ENCODE measurements around the gene LAPTM5.

Gene LAPTM5

DNA sequence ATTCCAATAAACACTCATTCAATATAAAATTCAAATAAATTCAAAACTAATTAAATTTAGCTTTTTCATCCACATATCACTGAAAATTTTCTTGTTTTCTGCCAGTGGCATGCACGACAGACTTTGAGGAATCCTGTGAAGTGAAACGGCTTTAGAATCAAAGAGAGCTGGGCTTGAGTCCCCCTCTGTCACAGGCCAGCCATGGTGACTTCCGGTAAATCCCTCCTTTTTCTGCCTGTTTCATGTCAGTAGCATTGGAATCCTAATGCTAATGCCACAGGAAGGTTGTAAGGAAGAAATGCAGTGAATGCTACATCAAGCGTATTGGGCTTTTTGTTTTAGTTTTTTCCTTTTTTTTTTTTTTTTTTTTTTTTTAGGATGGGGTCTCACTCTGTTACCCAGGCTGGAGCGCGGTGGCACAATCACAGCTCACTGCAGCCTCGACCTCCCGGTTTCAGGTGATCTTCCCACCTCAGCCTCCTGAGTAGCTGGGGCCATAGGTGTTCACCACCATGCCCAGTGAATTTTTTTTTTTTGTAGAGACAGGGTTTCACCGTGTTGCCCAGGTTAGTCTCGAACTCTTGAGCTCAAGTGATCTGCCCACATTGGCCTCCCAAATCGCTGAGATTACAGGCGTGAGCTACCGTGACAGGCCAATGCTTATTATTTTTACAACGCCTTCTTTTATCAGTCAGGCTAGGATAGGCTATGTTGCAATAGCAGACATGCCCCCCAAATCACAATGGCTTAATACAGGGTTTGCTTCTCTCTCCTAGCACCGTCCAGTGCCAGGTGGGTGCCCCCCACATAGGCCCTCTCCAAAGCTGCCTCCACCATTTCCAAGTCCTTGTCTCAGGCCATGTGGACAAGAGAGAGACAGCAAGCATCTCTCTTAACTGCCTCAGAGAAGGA lies 30.5 kb downstream of the LAPTM5 start:
- peaks cover 0 to 64% (median 22%) of the 10 kb centered on the region in 11 experiments; a peak in 14 of 22 replicates for H4K20me1 ChIP-seq
- H3K9me3 ChIP-seq (replicated peaks in 1 of 11): no peaks in the 10 kb centered on the region
- H3K9ac ChIP-seq: 0 out of 22 replicates have a peak overlapping the region, but pooled peaks of 1 of the 11 experiments have one; percentile 4
- peaks cover 72 to 96% (median 88%) of the 10 kb centered on the region in 10 experiments for H3K4me1 ChIP-seq
- no peak overlapping the region for H3K4me3 ChIP-seq
- H3K4me2 ChIP-seq: peak overlapping the region; percentile 70 to 99 (median 90); a peak in 20 of 22 replicates
- 0 out of 22 replicates have a peak overlapping the region, but pooled peaks of 1 of the 11 experiments have one; percentile 4 for H3K27ac ChIP-seq
- TF ChIP-seq Cebpa-rat (IDR thresholded peaks at IDR 0.05): 0 out of 22 replicates have a peak, but pooled peaks of 1 of the 11 experiments have one; percentile 36
- peaks cover 0 to 3% (median 0%) of the 10 kb centered on the region in 11 experiments; a peak in 1 of 22 replicates for H3K27me3 ChIP-seq
- H3K36me3 ChIP-seq: peaks cover 0 to 15% (median 0%) of the 10 kb centered on the region in 11 experiments; a peak in 2 of 22 replicates

DNA sequence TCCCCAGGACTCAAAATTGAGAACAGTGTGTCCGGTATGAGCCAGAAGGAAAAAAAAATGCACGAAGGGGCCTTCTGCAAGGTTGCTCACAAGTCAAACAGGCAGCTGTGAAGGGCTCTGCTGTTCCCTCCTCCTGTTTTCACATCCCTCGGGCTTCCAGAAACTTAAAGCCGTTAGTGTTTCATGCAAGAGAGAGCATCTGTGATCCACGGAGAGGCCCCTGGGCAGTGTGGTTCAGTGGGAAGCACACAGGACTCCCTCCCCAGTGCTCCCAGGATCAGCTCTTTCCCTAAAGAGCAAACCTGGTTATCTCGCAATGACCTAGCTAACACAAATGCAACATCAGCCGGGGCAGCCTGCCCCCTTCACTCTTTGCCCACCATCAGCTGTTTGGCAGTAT lies 31.3 kb downstream of the LAPTM5 start:
- peaks cover 0 to 62% (median 18%) of the 10 kb centered on the region in 11 experiments; a peak in 14 of 22 replicates for H4K20me1 ChIP-seq
- peaks cover 0 to 15% (median 0%) of the 10 kb centered on the region in 11 experiments; a peak in 2 of 22 replicates for H3K36me3 ChIP-seq
- TF ChIP-seq Cebpa-rat (IDR thresholded peaks at IDR 0.05): no peak
- H3K4me2 ChIP-seq: peak overlapping the region in 9 of 11 experiments; percentile 24 to 99 (median 88); a peak in 19 of 22 replicates
- no peak overlapping the region for H3K27ac ChIP-seq
- H3K9me3 ChIP-seq (replicated peaks in 1 of 11): no peaks in the 10 kb centered on the region
- peak overlapping the region in 3 of 11 experiments; percentile 12 to 29 (median 14); a peak in 4 of 22 replicates for H3K9ac ChIP-seq
- peaks cover 0 to 3% (median 0%) of the 10 kb centered on the region in 11 experiments; a peak in 1 of 22 replicates for H3K27me3 ChIP-seq
- no peak overlapping the region for H3K4me3 ChIP-seq
- H3K4me1 ChIP-seq: peaks cover 72 to 96% (median 88%) of the 10 kb centered on the region in 10 experiments

DNA sequence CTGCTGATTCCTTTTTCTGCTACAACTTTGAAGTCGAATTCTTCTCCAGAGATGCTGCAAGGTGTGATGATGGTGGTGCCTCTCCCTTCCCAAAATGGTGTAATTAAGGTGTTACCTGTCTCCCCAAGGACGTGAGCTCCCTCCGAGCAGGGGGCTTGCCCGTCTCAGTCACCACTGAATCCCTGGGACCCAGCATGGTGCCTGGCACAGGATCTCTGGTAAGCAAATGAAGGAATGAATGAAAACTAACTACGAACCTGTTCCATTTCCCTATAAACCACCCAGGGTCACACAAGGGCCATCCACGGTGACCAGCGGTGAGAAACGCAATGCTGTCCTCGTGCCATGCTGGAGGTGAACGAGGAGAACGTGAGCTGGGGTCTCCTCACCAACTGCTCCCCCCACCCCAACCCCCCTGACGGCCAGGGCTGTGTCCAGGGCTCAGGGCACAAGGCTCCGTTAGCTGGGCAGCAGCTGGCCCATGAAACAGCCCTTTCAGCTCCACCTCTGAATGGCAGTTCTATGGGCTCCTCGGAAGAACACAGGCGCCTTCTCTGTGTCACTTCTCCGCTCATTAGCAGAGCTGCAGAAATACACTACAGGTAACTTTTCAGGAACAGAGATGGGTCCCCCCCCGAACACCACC lies 32.0 kb downstream of the LAPTM5 start:
- Histone ChIP-seq H3K9me3 (replicated peaks in 1 of 11) (no peaks in the 10 kb centered on the region), H4K20me1 (peaks cover 0 to 61% (median 18%) of the 10 kb centered on the region in 11 experiments; a peak in 14 of 22 replicates), H3K4me2 (peak overlapping the region in 9 of 11 experiments; percentile 24 to 99 (median 88); a peak in 18 of 22 replicates), H3K36me3 (peaks cover 0 to 15% (median 0%) of the 10 kb centered on the region in 11 experiments; a peak in 2 of 22 replicates), H3K9ac (peak overlapping the region in 2 of 11 experiments; percentile 14 to 29; a peak in 1 of 22 replicates), H3K4me3 (no peak overlapping the region), H3K4me1 (peaks cover 72 to 96% (median 88%) of the 10 kb centered on the region in 10 experiments), H3K27ac (no peak overlapping the region), H3K27me3 (peaks cover 0 to 3% (median 0%) of the 10 kb centered on the region in 11 experiments; a peak in 1 of 22 replicates)
- no peak for TF ChIP-seq Cebpa-rat (IDR thresholded peaks at IDR 0.05)

DNA sequence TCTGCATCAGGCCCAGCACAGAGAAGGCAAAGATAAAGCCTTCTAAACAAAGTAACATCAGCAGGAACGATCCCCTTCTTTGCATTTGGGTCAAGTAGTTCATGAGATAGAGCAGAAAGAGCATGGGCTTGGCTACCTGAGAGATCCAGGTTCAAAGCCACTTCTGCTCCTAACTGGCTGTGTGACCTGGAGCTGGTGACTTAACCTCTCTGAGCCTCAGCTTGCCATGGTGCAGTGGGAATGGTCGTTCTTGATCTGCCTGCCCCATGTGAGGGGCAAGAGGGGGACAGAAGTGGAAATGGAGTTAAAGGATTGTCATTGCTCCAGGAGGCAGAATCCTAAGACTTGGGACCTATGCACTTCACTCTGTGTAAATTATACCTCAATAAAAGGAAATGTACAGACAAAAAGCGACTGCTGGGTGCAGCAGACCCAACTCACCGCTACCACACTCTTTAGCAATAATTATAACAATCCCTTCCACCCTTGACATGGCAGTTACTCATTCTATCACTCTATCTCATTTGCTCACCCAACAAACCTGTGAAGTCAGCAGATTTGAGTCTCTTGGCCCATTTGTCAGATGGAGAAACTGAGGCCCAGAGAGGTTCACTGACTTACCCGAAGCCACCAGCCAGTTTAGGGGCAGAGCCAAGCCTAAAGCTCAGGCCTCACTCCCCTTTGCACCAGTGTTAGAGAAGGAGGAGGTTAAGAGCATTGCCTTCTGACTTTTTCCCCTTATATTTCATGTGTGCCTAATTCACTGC lies 32.7 kb downstream of the LAPTM5 start:
- Histone ChIP-seq H3K36me3 (peaks cover 0 to 15% (median 0%) of the 10 kb centered on the region in 11 experiments; a peak in 2 of 22 replicates), H3K27ac (no peak overlapping the region), H3K27me3 (peaks cover 0 to under 1% (median 0%) of the 10 kb centered on the region in 11 experiments; a peak in 1 of 22 replicates), H3K9me3 (replicated peaks in 1 of 11) (no peaks in the 10 kb centered on the region), H3K4me2 (peak overlapping the region in 3 of 11 experiments; percentile 88 to 96 (median 93); a peak in 4 of 22 replicates), H3K9ac (no peak overlapping the region), H3K4me1 (peaks cover 72 to 96% (median 88%) of the 10 kb centered on the region in 10 experiments), H3K4me3 (no peak overlapping the region), H4K20me1 (peaks cover 0 to 61% (median 18%) of the 10 kb centered on the region in 11 experiments; a peak in 14 of 22 replicates)
- TF ChIP-seq Cebpa-rat (IDR thresholded peaks at IDR 0.05): no peak

DNA sequence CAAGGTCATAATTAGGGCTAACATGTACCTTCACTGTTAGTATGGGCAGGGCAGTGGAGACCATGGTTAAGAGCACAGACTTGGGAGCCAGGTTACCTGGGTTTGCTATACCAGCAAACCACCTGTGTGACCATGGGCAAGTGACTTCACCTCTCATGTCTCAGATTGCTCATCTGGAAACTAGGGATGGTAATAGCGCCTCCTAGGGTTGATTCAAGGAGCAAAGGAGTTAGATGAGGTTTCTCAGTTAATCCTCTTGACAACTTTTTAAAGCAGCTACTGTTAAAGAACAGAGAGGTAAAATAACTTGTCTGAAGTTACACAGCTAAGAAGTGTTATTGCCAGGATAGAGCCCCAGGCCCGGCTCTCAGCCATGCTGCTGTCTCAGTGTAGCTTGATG lies 33.4 kb downstream of the LAPTM5 start:
- H3K27me3 ChIP-seq: no peaks in the 10 kb centered on the region
- peaks cover 71 to 96% (median 88%) of the 10 kb centered on the region in 10 experiments for H3K4me1 ChIP-seq
- no peak overlapping the region for H3K9ac ChIP-seq
- peak overlapping the region in 7 of 11 experiments; percentile 26 to 100 (median 58); a peak in 9 of 22 replicates for H3K4me2 ChIP-seq
- H3K4me3 ChIP-seq: no peak overlapping the region
- H3K27ac ChIP-seq: no peak overlapping the region
- H4K20me1 ChIP-seq: peaks cover 0 to 59% (median 16%) of the 10 kb centered on the region in 11 experiments; a peak in 13 of 22 replicates
- H3K36me3 ChIP-seq: peaks cover 0 to 15% (median 0%) of the 10 kb centered on the region in 11 experiments; a peak in 2 of 22 replicates
- TF ChIP-seq Cebpa-rat (IDR thresholded peaks at IDR 0.05): no peak
- no peaks in the 10 kb centered on the region for H3K9me3 ChIP-seq (replicated peaks in 1 of 11)

DNA sequence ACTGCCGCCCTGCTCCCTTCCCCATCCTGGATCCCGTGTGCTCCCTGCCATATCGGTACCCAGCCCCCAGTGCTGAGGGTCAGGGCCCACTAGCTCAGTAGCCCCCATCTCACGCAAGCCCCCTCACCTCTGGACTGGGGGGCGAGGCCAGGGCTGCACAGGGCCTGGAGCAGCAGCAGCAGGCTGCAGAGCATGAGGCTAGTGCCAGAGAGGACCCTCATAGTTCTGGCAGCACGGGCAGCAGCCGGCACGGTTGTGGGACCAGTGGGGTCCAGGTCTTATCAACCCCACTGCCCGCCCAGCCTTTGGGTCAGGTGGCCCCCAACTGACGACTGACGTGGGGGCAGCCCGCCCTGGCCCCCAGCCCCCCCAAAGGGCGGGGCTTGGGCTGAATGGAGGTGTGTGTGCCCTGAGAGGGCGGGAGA lies 34.2 kb downstream of the LAPTM5 start, which contains the start of gene MATN1:
MATN1 (minus strand) TSS at position 255 of the 425 bp plus-strand sequence; CDS start at position 221, 34 bp downstream.
- H3K4me2 ChIP-seq: peak within 1 kb of the TSS; percentile 26 to 100 (median 58); a peak in 21 of 22 replicates
- H3K27me3 ChIP-seq: no peaks in the 10 kb centered on the region
- peaks cover 0 to 15% (median 0%) of the 10 kb centered on the region in 11 experiments; a peak in 2 of 22 replicates for H3K36me3 ChIP-seq
- peaks cover 0 to 51% (median 15%) of the 10 kb centered on the region in 11 experiments; a peak in 12 of 22 replicates for H4K20me1 ChIP-seq
- H3K9me3 ChIP-seq (replicated peaks in 1 of 11): no peaks in the 10 kb centered on the region
- H3K9ac ChIP-seq: 0 out of 22 replicates have a peak within 1 kb of the TSS, but pooled peaks of 4 of the 11 experiments have one; percentile 4 to 32 (median 23)
- H3K27ac ChIP-seq: no peak within 1 kb of the TSS
- no peak within 1 kb of the TSS for H3K4me3 ChIP-seq
- TF ChIP-seq Cebpa-rat (IDR thresholded peaks at IDR 0.05): no peak
- H3K4me1 ChIP-seq: peaks cover 65 to 92% (median 82%) of the 10 kb centered on the region in 10 experiments

DNA sequence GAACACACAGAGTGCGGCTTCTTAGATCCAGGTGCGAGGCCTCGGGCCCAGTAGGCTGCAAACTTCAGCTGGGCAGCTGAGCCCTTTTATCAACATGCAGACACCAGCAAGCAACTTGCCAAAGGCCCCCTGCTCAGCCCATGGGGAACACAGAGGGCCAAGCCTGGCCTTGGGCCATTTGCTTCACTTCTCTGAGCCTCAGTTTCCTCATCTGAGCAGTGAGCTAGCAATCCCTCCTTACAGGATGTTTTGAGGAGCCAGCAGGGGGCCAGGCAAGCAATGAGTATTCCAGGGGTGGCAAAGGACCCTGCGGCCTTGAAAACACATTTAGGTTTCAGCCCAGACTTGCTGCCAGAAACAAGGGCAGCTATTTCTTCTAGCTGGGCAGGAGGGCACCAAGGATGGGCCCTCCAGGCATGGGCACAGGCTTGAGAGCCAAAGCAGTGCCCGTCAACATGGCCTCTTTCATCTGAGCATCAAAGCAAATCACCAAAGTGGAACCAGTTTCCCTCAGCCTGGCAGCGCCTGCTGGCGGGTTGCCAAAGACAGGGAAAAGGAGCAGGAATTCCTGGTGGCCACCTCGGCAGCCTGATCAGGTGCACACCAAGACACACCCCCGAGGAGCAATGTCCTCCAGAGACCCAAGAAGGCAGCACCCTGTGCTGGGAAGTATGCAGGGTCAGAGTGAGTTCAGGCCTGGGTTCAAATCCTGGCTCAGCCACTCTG lies 35.6 kb downstream of the LAPTM5 start:
- Histone ChIP-seq H3K4me1 (peaks cover 59 to 86% (median 75%) of the 10 kb centered on the region in 10 experiments), H3K27me3 (no peaks in the 10 kb centered on the region), H3K9me3 (replicated peaks in 1 of 11) (no peaks in the 10 kb centered on the region), H3K9ac (peak overlapping the region in 7 of 11 experiments; percentile 4 to 50 (median 31); a peak in 5 of 22 replicates), H3K36me3 (peaks cover 0 to 15% (median 0%) of the 10 kb centered on the region in 11 experiments; a peak in 2 of 22 replicates), H3K27ac (no peak overlapping the region), H3K4me3 (no peak overlapping the region), H3K4me2 (peak overlapping the region; percentile 5 to 100 (median 58)), H4K20me1 (peaks cover 0 to 45% (median 11%) of the 10 kb centered on the region in 11 experiments; a peak in 13 of 22 replicates)
- TF ChIP-seq Cebpa-rat (IDR thresholded peaks at IDR 0.05): no peak
